ENCODE measurements around the gene CDC42EP1. TPM values are rescaled to one million over a fixed set of nuclear protein-coding genes. Genes with fewer than 3 reads are reported as not detected.
"Not testable (repeated sequence)": the region's sequence is repeated elsewhere in the genome, so short reads cannot be mapped to it uniquely, and the experiment has no call there.

The CDC42EP1 gene, protein sequence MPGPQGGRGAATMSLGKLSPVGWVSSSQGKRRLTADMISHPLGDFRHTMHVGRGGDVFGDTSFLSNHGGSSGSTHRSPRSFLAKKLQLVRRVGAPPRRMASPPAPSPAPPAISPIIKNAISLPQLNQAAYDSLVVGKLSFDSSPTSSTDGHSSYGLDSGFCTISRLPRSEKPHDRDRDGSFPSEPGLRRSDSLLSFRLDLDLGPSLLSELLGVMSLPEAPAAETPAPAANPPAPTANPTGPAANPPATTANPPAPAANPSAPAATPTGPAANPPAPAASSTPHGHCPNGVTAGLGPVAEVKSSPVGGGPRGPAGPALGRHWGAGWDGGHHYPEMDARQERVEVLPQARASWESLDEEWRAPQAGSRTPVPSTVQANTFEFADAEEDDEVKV
- total RNA-seq: under 1 TPM; 0.36 to 0.73 TPM

DNA sequence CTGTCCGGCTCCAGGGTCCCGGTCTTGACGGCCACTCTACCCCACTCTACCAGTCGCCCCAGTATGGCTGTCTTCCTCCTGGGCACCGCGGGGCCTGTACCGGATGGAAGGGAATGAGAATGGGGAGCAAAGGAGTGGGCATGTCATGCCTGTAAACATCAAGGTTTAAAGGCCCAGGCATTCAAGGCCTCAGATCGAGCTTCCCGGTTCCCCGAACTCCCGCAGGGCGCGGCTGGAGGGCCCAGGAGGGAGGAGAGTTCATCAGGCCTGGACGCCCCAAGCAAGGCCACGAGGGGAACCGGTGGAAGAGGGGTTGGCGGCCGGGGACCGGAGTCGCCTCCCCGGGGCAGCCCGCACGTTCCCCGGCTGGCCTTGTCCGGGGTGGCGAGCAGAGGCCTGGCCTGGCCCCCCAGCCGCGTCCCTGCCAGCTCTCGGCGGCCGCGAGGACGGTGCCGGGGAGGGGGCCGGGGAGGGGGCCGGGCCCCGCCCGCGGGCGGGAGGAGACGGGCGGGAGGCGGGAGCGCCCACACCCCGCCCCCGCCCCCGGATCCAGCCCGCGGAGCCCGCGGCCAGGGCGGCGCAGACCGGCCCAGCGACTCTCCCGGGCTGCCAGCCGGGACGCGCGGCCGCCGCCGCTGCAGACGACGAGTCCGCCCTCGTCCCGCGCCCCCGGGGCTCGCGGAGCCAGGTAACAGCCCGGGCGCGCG is at the start of gene CDC42EP1:
Gene CDC42EP1 (plus strand): TSS at position 580 of the 707 bp plus-strand sequence. CDS start 5,870 bp downstream, outside the sequence.
- POLR2A ChIA-PET: no interaction called here

DNA sequence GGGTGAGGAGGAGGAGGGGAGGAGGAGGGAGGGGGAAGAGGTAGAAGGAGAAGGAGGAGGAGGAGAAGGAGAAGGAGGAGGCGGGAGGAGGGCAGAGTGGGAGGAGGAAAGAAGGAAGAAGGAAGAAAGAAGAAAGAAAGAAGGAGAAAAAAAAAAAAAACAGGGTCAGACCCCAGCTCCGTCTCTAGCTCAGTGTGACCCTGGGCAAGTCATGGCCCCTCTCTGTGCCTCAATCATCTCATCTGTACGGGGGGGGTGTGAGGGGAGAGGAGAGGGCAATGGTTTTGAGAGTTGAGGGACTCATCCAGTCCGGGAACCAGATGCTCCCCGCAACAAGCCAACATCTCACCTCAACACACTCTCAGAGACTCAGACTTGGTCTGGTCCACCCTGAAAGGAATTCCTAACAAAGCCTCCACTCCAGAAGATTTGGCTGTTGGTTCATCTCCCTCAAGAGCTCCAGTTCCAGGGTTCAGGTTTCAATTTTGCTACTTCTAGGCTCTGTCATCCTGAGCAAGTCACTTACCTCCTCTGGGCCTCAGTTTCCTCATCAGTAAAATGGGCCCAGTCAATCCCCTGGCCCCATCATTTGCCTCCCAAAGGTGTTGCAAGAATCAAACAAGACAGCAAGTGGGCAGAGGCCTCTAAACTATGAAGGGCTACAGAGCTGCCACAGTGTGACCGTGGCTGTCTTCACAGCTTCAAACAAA is 48.7 kb upstream of the CDC42EP1 start:
- CTCF ChIA-PET: interaction anchor here (0.7 to 1.2 kb wide), 2 partner anchors 69 to 95 kb away, joined by 3 read pairs; no protein-coding TSS in a partner anchor
- POLR2A ChIA-PET: no interaction called here

More for the DNA sequence above, at the start of gene CDC42EP1:
- CTCF ChIA-PET: interaction anchor here (0.6 to 18.0 kb wide), 3 partner anchors 15 to 49 kb away, joined by 3 to 297 read pairs (median 18); no protein-coding TSS in a partner anchor

DNA sequence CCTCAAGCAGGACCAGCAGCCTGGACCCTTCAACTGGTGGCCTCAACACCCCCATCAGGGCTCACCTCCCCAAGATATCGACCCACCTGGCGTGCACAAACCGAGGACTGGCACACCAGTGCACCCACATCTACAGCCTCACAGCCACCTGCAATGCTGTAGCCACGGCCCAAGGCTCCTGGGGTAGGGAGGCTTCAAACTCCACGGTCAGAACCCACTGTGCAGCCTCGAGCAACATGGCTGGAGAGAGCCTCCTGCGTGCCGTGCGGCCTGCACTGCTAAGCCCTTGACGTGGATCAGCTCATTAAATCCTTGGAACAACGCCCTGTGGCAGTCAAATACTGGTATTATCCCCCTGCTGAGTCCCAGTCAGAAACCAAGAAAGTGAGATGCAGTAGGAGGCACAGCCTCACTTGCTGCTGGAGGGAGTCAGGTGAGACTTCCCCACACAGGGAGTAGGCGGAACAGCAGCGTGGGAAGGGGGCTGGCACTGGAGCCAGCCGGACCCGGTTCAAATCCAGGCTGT is 45.7 kb upstream of the CDC42EP1 start:
- ChIA-PET POLR2A (no interaction called here), CTCF (no interaction called here)

DNA sequence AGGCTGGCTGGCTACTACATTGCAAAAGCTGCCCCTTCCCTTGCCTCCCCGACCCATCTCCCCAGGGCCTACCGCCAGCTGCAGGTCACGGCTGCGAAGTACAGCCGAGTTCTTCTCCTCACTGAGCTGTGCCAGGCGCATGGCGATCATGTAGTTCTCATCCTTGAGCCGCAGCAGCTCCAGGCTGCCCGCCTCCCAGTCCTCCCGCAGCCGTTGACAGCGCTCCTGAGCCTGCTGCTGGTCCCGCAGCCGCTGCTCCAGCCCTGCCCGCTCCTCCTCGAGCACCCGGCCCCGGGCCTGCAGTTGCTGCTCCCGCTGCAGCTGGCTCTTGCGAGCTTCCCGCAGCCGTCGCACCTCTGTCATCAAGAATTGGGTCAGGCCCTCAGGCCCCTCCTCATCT is 44.4 kb upstream of the CDC42EP1 start:
- ChIA-PET POLR2A (no interaction called here), CTCF (interaction anchor here (1.2 kb wide), 1 partner anchor 17 kb away, joined by 3 read pairs; no protein-coding TSS in a partner anchor)

DNA sequence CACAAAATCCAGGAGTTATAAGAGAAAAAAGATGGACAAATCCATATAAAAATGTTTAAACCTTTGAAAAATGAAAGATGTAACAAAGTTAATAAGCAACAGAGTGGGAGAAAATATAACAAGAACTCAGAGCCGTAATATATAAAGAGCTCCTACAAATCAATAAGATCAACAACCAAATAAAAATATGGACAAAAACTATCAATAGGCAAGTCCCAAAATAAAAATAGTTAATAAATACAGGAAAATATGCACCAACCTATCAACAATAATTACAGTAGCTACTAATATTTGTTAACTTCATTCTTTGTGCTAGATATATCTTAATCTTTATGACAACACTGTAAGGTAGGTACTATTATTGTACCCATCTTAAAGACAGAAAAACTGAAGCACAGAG is 43.8 kb upstream of the CDC42EP1 start:
- ChIA-PET CTCF (interaction anchor here (1.2 kb wide), 1 partner anchor 17 kb away, joined by 3 read pairs; no protein-coding TSS in a partner anchor), POLR2A (no interaction called here)

DNA sequence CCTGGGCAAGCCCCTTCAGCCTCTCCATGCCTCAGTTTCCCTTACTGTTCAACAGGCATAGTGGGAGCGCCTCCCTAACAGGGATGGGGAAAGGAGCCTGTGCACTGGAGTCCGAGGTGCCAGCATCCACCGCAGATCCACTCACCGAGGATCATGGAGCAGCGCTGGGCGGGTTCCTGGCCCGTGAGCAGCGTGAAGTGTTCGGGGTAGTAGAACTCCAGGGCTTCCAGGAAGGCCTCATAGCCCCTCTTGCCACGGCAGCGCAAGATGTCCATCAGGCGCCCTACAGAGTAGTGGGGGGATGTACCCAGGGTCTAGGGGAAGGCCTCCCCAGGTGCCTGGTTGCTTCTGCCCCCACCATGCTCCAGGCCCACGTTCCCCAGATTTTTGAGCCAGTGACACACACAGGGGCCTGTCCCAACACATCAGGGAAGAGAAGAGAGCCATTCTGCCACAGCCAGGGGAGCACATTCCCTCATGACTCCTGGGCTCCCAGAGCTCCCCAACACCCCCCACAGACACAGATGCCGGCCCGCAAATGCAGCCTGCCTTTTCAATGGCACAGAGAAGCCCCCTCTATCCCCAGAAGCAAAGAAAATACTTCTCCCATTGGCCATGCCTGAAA is 42.3 kb upstream of the CDC42EP1 start:
- ChIA-PET POLR2A (no interaction called here), CTCF (interaction anchor here (1.4 kb wide), 1 partner anchor 20 kb away, joined by 3 read pairs; no protein-coding TSS in a partner anchor)

DNA sequence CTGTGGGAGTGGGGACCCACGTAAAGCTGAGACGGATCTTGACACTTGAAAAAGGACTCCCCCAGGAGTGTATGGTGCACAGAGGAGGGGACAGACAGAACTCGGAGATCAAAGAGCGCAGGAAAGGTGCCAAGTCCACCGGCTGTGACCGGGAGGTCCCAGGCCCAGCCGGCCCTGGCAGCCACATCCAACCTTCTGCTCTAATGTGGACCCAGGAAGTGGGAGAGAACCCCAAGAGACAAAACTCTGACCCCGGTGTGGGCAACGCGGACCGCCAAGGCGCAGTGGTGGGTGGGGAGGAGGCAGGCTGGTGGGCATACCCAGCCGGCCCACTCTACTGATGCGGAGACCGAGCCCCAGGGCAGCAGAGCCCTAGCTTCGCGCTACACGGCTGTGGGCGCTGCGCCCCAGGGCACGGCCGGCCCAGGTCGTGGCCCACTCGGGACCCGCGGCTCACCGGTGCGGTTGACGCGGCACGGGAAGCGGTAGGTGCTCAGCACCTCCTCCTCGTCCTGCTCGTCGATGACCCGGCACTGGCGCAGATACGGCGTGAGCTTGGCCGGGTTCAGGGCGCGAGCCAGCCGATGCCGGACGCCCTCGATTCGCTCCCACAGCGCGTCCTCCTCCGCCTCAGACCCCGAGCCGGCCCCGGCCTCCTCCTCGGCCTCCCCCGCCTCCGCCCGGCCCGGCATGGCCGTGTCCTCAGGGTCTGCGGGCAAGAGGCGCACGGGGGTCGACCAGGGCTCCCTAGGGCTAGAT is 41.6 kb upstream of the CDC42EP1 start:
- POLR2A ChIA-PET: no interaction called here
- CTCF ChIA-PET: interaction anchor here (0.7 to 1.4 kb wide), 2 partner anchors 20 to 163 kb away, joined by 3 read pairs; no protein-coding TSS in a partner anchor

DNA sequence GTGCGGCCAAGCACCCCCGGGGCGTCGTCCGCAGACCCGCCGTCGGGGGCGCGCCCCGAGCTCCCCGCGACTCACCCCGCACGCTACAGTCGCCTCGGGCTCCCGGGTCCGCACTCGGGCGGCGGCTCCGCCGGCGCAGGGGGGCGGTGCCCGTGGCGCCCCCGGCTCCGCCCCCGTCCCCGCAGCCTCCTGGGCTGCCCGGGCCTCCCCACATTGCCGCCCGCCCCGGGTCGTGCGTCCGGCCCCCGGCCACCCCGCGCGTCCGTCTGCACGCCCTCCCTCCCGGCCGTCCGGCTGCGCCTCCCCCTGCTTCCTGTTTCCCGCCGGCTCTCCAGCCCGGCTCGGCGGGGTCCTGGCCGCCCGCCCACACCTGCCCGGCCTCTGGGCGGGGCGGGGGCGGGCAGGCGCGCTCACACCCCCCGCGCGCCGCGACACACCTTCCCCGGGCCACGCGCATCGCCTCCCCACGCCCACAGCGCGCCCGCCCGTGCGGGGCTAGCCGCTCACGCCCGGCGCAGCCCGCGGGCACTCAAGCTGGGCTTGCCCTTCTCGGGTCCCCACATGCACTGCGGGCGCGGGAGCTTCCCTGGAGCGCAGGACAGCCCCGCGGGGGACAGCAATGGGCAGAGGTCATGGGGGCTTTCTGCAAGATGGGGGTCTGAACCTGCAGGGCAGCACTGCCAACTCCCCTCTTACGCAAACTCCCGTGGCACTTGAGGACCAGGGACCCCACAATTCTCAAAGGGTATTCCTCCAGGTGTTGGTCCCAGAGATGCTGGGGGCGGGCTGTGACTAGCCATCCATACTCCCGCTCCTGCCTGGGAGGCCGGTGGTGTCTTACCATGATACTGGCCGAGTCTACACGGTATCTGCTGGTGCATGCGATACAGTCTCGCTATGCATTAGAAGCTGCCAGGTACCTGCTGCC is 40.7 kb upstream of the CDC42EP1 start, which contains the start of gene CARD10:
Gene CARD10 (minus strand): TSS at position 148 of the 928 bp plus-strand sequence. CDS start 215 bp downstream, outside the sequence.
- ChIA-PET POLR2A (no interaction called here), CTCF (interaction anchor here (0.7 kb wide), 2 partner anchors 162 to 383 kb away, joined by 3 read pairs; no protein-coding TSS in a partner anchor)

DNA sequence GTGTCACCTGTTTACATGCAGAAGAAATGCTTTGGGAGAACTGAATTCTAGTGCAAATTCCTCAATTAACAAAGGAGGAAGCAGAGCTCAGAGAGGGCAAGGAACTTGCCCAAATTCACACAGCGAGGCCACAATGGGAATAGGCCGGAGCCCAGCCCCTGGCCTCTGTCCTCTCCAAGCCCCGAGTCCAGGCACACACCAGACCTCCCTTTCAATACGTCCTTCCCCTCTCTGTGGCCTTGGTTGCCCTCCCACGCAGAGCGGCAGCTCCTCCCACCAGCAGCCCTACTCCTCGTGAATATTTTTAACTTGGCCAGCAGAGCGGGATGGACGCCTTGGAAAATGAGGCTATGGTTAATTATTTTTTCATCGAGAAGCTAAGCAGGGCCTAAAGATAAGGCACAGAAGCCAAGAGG is 39.5 kb upstream of the CDC42EP1 start:
- CTCF ChIA-PET: interaction anchor here (0.7 kb wide), 1 partner anchor 236 kb away, joined by 4 read pairs; no protein-coding TSS in a partner anchor
- POLR2A ChIA-PET: no interaction called here

DNA sequence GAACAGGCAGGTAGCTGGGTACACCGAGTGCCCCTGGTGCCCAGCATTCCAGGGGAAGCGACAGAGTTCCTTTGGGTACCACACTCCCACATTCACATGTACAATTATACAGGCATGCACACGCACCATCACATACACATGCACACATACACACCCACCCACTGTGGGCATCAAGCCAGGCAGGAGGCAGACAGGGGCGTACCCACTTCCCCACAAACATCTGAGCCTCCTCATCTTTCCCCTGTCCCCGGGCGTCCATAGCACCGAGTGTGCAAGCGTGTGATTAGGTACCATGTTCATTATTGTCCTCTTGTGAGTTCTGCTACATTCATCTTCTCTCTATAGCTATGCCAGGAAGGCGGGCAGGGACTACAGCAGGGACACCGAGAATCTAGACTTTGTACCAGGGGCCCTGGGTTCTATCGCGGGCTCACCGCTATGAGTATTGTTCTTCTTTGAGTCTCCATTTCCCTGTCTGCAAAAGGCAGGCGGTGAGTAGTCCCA is 39.0 kb upstream of the CDC42EP1 start:
- POLR2A ChIA-PET: no interaction called here
- CTCF ChIA-PET: interaction anchor here (0.9 kb wide), 1 partner anchor 45 kb away, joined by 3 read pairs; no protein-coding TSS in a partner anchor

DNA sequence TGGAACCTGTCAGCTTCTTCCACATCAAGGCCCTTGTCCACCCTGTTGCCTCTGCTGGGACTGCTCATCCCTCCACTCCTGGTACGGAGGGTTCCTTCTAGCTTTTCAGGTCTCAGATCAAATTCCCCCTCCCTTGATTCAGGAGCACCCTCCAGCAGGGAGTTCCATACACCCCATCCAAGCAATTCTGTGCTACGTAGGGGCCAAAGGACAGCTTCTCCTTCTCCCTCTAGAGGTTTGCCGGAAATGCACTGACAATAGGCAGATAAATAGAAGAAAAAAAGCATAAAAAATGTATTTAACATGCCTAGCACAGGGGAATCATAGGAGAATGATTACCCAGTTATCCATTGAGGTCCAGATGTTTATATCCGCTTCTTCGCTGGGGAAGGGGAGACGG is 37.8 kb upstream of the CDC42EP1 start:
- CTCF ChIA-PET: no interaction called here
- POLR2A ChIA-PET: no interaction called here

DNA sequence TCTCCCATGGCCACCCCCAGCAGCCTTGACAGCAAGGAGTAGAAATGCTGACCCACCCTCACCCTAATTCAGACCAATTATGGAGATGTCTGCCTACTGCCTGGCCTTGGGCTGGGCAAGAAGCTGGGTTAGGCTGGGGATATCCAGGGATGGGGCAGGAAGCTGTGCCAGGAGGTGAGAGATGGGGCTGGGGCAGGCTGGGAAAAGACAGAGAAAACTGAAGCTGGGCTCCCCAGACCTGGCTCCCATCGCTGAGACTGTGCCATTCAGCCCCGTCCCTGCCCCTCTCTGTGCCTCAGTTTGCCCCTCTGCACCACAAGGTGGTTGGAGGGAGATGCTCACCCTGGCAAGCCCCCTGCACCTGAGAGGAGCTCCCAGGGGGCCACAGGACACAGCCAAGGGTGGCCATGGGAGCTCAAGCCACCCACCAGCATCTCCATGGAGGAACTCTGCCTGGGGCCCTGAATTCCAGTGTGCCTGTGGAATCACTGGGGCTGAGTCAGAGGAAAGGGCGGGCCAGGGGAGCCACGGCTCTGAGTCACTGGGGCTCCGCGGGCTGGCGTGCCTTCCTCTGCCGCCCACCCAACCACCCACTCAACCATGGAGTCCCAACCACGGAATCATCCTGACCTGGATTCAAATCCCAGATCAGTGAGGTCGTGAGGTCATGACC is 35.1 kb upstream of the CDC42EP1 start:
- CTCF ChIA-PET: no interaction called here

DNA sequence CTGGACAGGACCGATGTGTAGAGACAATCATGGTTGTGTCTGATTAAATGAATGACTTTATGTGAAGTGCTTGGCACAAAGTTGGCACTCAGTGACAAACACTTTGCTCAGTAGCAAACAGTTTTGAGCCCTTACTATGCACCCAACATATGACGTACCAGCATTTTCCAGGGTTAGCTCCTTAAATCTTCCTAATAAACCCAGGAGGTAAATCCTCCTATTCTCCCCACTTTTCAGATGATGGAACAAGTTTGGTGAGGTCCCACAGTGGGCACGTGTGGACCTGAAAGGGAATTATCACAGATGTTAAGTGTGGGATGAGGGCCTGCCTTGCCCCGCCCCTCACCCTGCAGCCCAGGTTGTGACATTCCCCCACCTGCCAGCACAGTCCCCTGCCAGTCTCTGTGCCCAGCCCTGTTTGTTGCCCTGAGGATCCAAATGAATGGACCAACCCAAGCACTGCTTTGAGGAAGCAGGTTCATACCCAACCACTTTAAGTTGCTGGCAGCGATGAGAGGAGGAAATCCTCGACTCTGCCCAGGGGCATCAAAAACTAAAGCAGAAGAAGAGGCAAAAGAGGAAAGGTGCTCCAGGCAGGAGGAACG is 34.4 kb upstream of the CDC42EP1 start:
- ChIA-PET CTCF (no interaction called here), POLR2A (no interaction called here)

More for the DNA sequence above, 35.1 kb upstream of the CDC42EP1 start:
- POLR2A ChIA-PET: no interaction called here

DNA sequence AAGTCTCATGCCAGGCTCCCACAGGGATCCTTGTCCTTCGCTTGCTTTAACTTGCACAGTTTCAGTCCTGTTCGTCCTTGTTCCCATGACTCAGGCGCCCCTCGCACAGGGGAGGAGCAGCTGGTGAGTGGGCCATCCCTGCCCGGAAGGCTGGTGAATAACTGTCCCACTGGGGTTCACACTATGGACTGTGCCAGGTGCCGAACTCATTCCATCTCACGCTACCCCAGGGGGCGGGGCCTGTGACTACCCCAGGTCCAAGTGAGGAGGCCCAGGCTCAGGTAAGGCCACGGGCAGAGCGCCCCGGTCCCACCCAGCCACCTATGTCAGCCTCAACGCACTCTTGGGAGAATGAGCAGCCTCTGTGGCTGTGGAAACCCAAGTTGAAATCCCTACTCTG is 33.9 kb upstream of the CDC42EP1 start:
- CTCF ChIA-PET: interaction anchor here (1.7 kb wide), 1 partner anchor 32 kb away, joined by 3 read pairs; no protein-coding TSS in a partner anchor
- POLR2A ChIA-PET: no interaction called here

DNA sequence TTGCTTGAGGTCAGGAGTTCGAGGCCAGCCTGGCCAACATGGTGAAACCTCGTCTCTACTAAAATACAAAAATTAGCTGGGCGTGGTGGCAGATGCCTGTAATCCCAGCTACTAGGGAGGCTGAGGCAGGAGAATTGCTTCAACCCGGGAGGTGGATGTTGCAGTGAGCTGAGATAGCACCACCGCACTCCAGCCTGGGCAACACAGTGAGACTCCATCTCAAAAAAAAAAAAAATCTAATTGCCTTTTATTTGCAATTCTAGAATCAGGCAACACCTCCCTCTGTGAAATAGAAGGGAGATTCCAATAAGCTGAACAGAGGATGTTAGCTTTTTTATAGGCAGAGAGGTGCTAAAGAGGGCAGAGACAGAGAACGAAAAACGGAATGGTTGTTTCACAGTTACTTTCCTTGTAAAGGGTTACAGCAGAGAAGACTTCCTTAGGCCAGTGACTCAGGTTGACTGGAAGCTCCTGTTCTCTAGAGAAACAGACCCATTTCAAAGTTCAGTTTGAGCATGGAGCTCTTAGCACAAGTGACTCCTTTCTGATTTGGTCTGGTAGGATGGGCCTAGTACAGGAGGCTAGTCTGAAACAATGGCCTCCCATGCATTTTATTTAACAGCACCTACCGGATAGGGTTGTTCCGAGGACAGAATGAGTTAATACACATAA is 33.1 kb upstream of the CDC42EP1 start:
- CTCF ChIA-PET: interaction anchor here (0.6 to 1.7 kb wide), 7 partner anchors 10 to 41 kb away, joined by 3 to 5 read pairs (median 3); no protein-coding TSS in a partner anchor
- POLR2A ChIA-PET: not testable (repeated sequence)
